GM19238 (cell line): Measurements from ENCODE around the gene NLRP7.
"Not testable (repeated sequence)": the region's sequence is repeated elsewhere in the genome, so short reads cannot be mapped to it uniquely, and the experiment has no call there.

Source experiments
- DNase-seq: peaks from one replicate; pipeline ENCODE4 v3.0.0; 2011; ENCODE audit warnings: low spot score; ENCODE audit not compliant: insufficient read length

NLRP7 gene

DNA sequence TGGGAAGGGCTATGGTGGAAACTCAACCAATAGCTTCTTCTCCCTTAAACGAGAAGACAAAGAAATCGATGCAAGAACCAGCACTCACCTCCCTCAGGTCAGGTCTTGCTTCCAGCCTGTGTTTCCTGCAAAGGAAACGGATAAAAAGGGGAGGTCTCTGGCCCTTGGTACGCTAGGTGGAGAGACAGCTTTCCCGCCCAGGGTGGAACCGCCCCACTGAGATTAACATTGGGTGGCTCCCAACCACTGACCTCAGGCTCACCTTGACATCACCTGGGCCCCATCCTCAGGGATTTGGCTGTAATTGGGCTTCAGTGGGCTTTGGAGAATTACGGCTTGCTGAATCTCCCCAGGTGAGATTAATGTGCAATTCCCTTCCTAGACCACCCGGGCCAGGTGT, at the start of gene NLRP7:
Gene NLRP7 (minus strand): TSS at position 150 of the 400 bp plus-strand sequence.
- DNase-seq, result no peak

DNA sequence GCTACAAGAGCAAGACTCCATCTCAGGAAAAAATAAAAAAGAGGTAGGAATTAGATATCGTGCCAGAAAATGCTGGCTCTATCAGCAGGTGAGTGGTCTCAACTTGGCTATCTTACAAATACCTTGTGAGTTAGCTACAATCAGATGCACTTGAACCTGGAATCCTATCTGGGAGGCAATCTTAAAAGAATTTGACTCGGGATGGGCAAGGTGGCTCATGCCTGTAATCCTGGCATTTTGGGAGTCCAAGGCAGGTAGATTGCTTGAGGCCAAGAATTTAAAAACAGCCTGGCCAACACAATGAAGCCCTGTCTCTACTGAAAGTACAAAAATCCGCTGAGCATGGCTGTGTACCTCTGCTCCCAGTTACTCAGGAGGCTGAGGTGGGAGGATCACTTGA, 48.2 kb upstream of the NLRP7 start:
- no peak for DNase-seq

DNA sequence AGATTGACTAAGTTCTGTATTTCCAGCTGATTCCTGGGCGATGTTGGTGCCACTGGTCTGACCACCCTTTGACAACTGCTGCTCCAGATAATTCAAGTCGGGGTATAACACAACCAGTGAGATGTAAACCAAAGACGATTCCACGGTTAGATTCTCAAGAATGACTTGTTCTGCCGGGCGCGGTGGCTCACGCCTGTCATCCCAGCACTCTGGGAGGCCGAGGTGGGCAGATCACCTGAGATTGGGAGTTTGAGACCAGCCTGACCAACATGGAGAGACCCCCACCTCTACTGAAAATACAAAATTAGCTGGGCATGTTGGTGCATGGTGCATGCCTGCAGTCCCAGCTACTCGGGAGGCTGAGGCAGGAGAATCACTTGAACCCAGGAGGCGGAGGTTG, 42.2 kb upstream of the NLRP7 start:
- DNase-seq, result not testable (repeated sequence)

DNA sequence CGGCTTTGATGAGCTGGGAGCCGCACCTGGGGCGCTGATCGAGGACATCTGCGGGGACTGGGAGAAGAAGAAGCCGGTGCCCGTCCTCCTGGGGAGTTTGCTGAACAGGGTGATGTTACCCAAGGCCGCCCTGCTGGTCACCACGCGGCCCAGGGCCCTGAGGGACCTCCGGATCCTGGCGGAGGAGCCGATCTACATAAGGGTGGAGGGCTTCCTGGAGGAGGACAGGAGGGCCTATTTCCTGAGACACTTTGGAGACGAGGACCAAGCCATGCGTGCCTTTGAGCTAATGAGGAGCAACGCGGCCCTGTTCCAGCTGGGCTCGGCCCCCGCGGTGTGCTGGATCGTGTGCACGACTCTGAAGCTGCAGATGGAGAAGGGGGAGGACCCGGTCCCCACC, 35.2 kb upstream of the NLRP7 start:
- not testable (repeated sequence) for DNase-seq

DNA sequence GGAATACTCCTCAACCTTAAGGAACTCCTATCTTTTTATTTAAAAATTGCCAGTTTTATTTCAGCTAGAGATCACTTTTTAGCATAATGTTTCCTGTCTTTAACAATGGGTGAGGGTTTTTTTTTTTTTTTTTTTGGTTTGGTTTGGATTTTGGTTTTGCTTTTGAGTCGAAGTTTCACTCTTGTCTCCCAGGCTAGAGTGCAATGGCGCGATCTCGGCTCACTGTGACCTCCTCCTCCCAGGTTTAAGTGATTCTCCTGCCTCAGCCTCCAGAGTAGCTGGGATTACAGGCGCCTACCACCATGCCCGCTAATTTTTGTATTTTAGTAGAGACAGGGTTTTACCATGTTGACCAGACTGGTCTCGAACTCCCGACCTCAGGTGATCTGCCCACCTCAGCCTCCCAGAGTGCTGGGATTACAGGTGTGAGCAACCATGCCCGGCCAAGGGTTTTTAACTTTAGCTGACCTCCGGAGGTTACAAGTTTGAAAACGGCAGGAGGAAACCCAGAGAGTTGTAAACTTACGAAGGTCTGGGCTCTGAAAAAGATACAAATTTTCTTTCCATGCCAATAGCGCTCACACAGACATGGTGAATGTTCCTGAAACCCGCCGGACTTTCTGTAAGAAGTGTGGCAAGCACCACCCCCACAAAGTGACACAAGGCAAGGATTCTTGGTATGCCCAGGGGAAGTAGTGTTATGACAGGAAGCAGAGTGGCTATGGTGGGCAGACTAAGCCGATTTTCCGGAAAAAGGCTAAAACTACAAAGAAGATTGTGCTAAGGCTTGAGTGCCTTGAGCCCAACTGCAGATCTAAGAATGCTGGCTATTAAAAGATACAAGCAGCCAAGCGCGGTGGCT, 26.1 kb upstream of the NLRP7 start:
- not testable (repeated sequence) for DNase-seq

DNA sequence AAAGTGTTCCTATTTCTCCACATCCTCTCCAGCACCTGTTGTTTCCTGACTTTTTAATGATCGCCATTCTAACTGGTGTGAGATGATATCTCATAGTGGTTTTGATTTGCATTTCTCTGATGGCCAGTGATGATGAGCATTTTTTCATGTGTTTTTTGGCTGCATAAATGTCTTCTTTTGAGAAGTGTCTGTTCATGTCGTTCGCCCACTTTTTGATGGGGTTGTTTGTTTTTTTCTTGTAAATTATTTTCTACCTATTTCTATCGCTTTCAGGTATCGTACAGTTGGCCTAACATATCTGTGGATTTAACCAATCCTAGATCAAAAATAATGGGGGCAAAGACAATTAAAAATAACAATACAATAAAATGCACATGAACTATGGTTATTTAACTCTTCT, 24.1 kb upstream of the NLRP7 start:
- not testable (repeated sequence) for DNase-seq

DNA sequence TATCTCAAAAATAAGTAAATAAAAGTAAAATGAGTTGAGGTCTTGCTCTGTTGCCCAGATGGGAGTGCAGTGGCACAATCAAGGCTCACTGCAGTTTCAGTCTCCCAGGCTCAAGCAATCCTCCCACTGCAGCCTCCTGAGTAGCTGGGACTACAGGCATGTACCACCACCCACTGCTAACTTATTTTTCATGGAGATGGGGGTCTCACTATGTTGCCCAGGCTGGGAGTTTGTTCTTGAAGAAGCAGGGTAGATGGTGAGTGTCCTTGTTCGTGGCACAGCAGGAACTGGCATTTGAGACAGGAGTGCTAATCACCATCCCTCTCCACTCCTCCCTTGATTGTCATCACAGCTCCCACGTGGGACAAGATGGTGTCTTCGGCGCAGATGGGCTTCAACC, 22.3 kb upstream of the NLRP7 start:
- no peak for DNase-seq

DNA sequence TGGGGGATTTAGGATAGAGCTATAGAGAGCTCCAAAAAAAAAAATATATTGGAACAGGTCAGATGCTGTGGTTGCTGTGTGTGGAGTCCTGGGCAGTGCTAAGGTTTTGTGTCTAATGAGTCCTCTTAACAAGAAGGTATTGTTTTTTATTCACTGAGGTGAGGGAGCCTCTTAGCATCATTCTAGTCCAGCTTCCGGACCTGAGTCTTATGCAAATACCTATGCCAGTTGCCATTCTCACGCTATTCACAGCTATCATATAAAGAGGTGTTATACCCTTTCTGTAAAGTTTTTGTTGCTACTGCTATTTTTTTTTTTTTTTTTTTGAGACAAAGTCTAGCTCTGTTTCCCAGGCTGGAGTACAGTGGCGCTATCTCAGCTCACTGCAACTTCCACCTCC, 20.3 kb upstream of the NLRP7 start:
- no peak for DNase-seq

DNA sequence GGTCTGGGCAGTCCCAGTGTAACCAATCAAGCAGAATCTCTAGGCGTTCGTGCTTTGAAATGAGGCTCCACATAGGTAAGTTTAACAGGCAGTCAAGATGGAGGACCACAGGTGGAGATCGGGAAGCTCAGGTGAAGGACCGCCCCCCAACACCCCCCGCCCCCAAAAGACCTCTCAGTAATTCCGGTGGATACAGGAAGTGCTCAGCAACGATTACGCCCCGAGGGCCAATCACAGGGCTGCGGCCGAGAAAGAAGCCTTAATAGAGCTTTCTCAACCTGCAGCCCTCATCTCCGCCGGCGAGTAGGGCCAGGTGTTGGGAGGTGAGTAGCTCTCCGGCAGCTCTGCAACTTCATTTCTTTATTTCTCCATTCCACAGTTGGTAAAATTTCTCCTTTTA, 17.7 kb upstream of the NLRP7 start:
- not testable (repeated sequence) for DNase-seq

DNA sequence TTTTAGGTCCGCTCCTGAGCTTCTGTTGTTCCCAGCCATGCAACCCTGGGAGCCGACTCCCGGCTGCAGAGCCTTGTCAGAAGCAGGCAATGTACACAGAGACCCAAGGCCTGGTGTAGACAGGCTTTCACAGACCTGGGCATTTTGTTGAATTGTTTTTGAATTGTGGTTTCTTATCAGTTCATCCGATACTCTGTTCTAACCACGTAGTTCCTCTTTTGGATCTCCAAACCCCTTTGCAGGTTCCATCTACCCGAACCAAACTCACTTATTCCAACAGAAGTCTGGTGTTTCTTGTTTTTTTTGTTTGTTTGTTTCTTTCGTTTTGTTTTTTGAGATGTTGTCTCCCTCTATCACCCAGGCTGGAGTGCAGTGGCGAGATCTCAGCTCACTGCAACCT, 12.5 kb upstream of the NLRP7 start:
- peak; percentile 31 for DNase-seq

DNA sequence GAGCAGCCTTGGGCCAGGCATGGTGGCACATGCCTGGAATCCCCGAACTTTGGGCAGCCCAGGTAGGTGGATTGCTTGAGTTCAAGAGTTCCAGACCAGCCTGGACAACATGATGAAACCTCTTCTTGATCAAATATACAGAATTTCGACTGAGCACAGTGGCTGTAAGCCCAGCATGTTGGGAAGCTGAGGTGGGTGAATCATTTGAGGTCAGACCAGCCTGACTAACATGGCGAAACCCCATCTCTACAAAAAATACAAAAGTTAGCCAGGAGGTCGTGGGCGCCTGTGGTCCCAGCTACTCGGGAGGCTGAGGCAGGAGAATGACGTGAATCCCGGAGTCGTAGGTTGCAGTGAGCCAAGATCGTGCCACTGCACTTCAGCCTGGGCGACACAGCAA, 8.0 kb upstream of the NLRP7 start:
- no peak for DNase-seq

DNA sequence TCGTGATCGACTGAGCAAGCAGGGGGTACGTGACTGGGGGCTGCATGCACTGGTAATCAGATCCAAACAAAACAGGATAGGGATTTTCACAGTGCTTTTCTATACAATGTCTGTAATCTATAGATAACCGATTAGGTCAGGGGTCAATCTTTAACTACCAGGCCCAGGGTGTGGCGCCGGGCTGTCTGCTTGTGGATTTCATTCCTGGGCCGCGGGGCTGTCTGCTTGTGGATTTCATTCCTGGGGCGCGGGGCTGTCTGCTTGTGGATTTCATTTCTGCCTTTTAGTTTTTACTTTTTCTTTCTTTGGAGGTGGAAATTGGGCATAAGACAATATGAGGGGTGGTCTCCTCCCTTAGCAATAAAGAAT, 6.0 kb upstream of the NLRP7 start:
- DNase-seq, result not testable (repeated sequence)

DNA sequence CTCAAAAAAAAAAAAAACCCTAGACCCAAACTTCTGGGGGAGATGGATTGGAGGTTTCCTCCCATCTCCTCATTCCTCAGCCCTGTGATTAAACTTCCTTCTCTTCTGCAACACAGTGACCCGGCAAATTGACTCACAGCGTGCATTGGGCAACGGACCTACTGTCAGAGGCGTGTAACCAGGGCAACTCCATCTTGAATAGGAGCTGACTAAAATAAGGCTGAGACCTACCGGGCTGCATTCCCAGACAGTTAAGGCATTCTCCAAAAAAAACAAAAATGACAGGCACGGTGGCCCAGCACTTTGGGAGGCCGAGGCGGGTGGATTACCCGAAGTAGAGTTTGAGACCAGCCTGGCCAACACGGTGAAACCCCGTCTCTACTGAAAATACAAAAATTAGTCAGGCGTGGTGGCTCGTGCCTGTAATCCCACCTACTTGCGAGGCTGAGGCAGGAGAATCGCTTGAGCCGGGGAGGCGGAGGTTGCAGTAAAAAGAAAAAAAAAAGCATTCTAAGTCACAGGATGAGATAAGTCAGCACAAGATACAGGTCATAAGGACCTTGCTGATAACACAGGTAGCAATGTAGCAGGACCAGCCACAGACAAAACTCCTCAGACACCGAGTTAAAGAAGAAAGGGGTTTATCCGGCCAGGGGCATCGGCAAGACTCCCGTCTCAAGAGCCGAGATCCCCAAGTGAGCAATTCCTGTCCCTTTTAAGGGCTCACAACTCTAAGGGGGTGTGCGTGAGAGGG, 5.4 kb upstream of the NLRP7 start:
- DNase-seq, result no peak

DNA sequence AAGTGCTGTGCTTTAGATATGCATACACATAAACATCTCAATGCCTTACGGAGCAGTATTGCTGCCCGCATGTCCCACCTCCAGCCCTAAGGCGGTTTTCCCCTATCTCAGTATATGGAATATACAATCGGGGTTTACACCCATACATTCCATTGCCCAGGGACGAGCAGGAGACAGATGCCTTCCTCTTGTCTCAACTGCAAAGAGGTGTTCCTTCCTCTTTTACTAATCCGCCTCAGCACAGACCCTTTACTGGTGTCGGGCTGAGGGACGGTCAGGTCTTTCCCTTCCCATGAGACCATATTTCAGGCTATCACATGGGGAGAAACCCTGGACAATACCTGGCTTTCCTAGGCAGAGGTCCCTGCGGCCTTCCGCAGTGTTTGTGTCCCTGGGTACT, 3.2 kb upstream of the NLRP7 start:
- DNase-seq, result not testable (repeated sequence)

DNA sequence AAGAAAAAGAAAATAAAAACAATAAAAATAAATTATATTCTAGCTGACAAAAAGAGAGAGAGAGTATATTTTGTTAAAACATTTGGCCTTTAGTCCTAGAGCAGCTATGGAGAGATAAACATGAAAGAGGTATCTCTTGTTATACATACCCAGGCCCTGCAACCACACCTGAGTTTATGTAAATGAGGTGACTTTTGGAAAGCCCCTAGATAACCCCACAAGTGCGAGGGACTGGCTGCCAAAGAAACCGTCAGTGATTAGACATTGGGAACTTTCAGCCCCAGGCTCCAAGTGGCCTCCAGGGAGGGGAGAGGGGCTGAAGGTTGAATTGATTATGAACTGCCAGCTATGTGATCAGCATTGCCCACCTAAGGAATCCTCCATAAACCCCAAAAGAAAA, 2.1 kb upstream of the NLRP7 start:
- peak; percentile 37 for DNase-seq

DNA sequence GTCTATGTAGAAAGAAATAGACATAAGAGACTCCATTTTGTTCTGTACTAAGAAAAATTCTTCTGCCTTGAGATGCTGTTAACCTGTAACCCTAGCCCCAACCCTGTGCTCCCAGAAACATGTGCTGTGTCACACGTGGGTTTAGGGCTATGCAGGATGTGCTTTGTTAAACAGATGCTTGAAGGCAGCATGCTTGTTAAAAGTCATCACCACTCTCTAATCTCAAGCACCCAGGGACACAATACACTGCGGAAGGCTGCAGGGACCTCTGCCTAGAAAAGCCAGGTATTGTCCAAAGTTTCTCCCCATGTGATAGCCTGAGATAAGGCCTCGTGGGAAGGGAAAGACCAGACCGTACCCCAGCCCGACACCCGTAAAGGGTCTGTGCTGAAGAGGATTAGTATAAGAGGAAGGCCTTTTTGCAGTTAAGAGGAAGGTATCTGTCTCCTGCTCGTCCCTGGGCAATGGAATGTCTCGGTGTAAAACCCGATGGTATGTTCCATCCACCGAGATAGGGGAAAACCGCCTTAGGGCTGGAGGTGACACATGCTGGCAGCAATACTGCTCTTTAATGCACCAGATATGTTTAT, 3.5 kb downstream of the NLRP7 start:
- DNase-seq, result not testable (repeated sequence)

DNA sequence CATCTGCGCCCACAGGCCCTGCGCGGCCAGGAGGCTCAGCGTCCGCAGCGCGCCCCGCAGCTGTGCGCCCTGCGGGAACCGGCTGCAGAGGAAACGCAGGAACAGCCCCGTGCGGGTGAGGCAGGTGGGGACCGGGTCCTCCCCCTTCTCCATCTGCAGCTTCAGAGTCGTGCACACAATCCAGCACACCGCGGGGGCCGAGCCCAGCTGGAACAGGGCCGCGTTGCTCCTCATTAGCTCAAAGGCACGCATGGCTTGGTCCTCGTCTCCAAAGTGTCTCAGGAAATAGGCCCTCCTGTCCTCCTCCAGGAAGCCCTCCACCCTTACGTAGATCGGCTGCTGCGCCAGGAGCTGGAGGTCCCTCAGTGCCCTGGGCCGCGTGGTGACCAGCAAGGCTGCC, 7.8 kb downstream of the NLRP7 start:
- not testable (repeated sequence) for DNase-seq

DNA sequence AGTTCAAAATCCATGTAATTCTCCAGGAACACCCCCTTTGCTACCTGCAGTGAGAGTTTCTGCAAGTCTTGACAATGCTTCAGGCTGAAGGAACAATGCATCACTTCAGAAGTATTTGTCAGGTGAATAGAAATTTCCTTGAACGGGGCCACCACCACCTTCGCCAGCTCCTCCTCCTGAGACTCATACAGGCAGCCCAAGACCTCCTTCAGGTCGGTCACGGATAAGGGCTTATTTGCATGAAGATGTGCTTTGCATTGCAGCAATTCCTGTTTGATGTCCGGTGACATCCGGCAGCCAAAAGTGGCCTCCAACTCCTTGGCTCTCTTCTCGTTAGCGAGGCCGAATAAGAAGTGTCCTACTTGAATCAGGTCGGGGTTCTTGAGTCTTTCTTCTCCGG, 8.4 kb downstream of the NLRP7 start:
- DNase-seq, result no peak

DNA sequence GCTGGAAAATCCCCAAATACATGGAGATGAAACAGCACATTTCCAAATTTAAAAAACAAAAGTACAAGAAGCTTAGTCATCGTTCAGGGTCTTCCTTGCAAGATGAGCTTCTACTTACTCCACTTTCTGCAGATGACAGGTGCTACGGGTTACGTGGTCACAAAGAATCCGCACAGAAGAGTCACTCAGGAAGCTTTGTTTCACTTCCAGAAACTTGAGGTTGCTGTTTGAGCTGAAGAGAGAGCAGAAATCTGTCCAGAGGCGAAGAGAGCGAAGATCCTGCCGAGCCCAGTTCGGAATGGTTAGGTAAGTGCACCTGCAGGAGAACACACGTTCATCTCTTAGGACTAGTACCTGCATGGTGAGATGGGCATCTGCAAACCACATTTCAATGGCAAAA, 9.4 kb downstream of the NLRP7 start:
- peak; percentile 73 for DNase-seq

DNA sequence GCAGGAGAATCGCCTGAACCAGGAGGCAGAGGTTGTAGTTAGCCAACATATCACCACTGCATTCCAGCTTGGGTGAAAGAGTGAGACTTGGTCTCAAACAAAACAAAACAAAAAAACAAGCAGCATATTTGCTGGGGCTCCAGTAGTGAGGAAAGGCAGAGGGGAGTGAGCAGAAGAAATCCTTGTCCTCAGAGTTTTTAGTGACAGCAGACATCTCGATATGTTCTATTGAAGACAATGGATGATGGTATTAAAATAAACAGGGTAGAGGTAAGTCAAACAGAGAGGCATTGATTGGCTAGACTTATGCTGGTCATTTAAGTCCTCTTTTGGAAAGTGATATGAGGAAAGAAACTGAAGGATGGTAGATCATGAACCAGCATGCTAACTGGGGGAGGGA, 19.0 kb downstream of the NLRP7 start:
- DNase-seq, result no peak

DNA sequence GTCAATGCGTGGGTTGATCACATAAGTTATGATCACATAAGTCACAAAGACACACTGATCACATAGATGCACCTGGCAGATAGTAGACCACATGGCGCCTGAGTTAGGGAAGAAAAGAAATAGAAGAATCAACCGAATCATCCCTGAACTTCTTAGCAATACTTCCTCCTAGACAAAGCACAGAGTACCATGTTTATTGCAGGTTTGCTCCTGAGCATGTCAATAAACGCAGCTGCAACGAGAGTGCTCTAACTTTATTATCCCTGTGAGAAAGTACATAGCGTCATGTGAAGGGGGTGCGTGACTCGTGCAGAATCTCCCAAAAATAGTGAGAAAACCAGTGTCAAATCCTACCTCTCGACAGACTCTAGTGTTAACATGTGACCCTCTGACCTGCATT, 24.1 kb downstream of the NLRP7 start:
- no peak for DNase-seq

DNA sequence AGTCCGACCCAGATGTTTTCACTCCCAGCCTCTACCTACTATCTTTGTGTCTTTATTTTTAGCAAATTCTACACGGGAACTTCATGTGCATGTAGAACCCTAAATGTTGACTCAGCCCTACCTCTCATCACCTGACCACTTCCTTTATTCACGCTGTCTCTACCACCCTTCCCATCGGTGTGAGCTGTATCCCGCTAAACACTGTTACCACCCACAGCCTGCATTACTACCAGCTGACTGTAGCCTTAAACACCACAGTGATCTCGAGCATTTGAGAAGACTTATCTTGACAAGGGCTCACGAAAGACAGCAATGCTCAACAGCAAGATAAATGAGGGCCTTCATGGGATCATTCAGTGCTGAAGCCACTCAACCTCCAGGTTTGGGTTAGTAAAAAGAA, 26.2 kb downstream of the NLRP7 start:
- no peak for DNase-seq
